Esophagus squamous epithelium (tissue), 5 donors: Measurements from ENCODE around the gene KLHDC10. TPM values are rescaled to one million over a fixed set of nuclear protein-coding genes. Genes with fewer than 3 reads are reported as not detected.

Experiments used
- DNase-seq: peaks from one replicate; lab custom pipeline; 2025; lab: John Stamatoyannopoulos, UW
- H3K27ac ChIP-seq, 4 donors: fragments of 200-600 bp; sonication (generic); one replicate each; pipeline ENCODE4 v1.5.1; 2016 to 2019; ENCODE audit warnings: mild to moderate bottlenecking in 1 of 4
- H3K27me3 ChIP-seq, 4 donors: fragments of 200-600 bp; sonication (generic); 1 replicate in 3 of 4; 2 replicates in 1 of 4; pipeline versions ENCODE4 v1.5.1 to v1.6.0; 2017 to 2021; ENCODE audit warnings: antibody characterized with exemption in 1 of 4
- H3K36me3 ChIP-seq, 3 donors: fragments of 200-600 bp; sonication (generic); one replicate each; pipeline ENCODE4 v1.5.1; 2016 to 2019
- H3K4me1 ChIP-seq, 3 donors: fragments of 200-600 bp; sonication (generic); one replicate each; pipeline ENCODE4 v1.5.1; 2017 to 2019
- H3K4me3 ChIP-seq, 4 donors: fragments of 200-600 bp; sonication (generic); 1 replicate in 3 of 4; 2 replicates in 1 of 4; pipeline ENCODE4 v1.5.1; 2016 to 2019; ENCODE audit warnings: mild to moderate bottlenecking in 2 of 4, moderate library complexity in 1 of 4
- H3K9me3 ChIP-seq, 3 donors: fragments of 200-600 bp; sonication (generic); one replicate each; pipeline ENCODE4 v1.5.1; 2016 to 2019
- CTCF ChIP-seq, 6 experiments: fragments of 450-650 bp in 4 of 6; fragments of 200-600 bp in 2 of 6; sonication (generic) in 2 of 6; IDR thresholded peaks; one replicate each; pipeline ENCODE4 v1.5.1; 2016 to 2019; ENCODE audit warnings: antibody characterized with exemption in 6 of 6, mild to moderate bottlenecking in 4 of 6, moderate library complexity in 4 of 6
- POLR2A ChIP-seq, 4 donors: fragments of 450-650 bp; IDR thresholded peaks; one replicate each; pipeline ENCODE4 v1.6.1; 2017; ENCODE audit warnings: antibody characterized with exemption in 4 of 4, mild to moderate bottlenecking in 4 of 4, moderate library complexity in 3 of 4
- WGBS, 2 donors: methylation state at CpG; one replicate each; pipeline ENCODE4 v1.1.5; 2018; 5-methylcytosine and 5-hydroxymethylcytosine counted together
- intact Hi-C: fragments of 100-400 bp; cut with DNase I; formaldehyde crosslinking; loops from one replicate; pipeline ENCODE4 v1.15.0; 2022
- total RNA-seq, 4 donors: library from RNA; depleted of rRNA; stranded (reverse); fragments of >200 nt; gene quantifications; one replicate each; pipeline ENCODE4 v1.1.0, GENCODE V29; 2016
- donor health status: DM: yes; HTN: yes; CAD: no.

The KLHDC10 gene
- total RNA-seq, 4 donors from 2014 or later = 11.9 to 17.5 (median 15.7) TPM

GRCh38 chr7:130134106-130134636 is 63.8 kb downstream of the KLHDC10 start:
- intact Hi-C loops = no loop called here
- Histone ChIP-seq H3K4me3 (no peak overlapping the region), H3K4me1 (no peaks in the 10 kb centered on the region), H3K9me3 (no peaks in the 10 kb centered on the region), H3K27ac (no peak overlapping the region), H3K27me3 (no peaks in the 10 kb centered on the region), H3K36me3 (peaks cover 9 to 89% (median 15%) of the 10 kb centered on the region in 3 donors)
- 93 to 96% methylated on average over 4 of the region's 4 CpGs for WGBS, 2 donors
- TF ChIP-seq CTCF (IDR thresholded peaks at IDR 0.05) (no peak), POLR2A (IDR thresholded peaks at IDR 0.05) (no peak)
- DNase-seq = no peak

GRCh38 chr7:130134726-130135125 is 64.4 kb downstream of the KLHDC10 start:
- Histone ChIP-seq H3K9me3 (no peaks in the 10 kb centered on the region), H3K4me3 (no peak overlapping the region), H3K4me1 (no peaks in the 10 kb centered on the region), H3K27me3 (no peaks in the 10 kb centered on the region), H3K36me3 (peaks cover 9 to 84% (median 15%) of the 10 kb centered on the region in 3 donors), H3K27ac (no peak overlapping the region)
- TF ChIP-seq CTCF (IDR thresholded peaks at IDR 0.05) (no peak), POLR2A (IDR thresholded peaks at IDR 0.05) (no peak)
- no peak for DNase-seq
- 93 to 98% methylated on average over 6 to 7 of the region's 7 CpGs for WGBS, 2 donors
- intact Hi-C loops = no loop called here

GRCh38 chr7:130135208-130136205 is 65.2 kb downstream of the KLHDC10 start:
- no peak for DNase-seq
- Histone ChIP-seq H3K9me3 (no peaks in the 10 kb centered on the region), H3K27me3 (no peaks in the 10 kb centered on the region), H3K4me1 (peaks cover 0 to 2% (median 0%) of the 10 kb centered on the region in 3 donors), H3K4me3 (no peak overlapping the region), H3K36me3 (peaks cover 6 to 76% (median 14%) of the 10 kb centered on the region in 3 donors), H3K27ac (no peak overlapping the region)
- 89 to 96% methylated on average over 9 to 10 of the region's 10 CpGs for WGBS, 2 donors
- intact Hi-C loops = no loop called here
- TF ChIP-seq POLR2A (IDR thresholded peaks at IDR 0.05) (no peak), CTCF (IDR thresholded peaks at IDR 0.05) (no peak)

GRCh38 chr7:130136579-130137167 is 66.3 kb downstream of the KLHDC10 start:
- TF ChIP-seq CTCF (IDR thresholded peaks at IDR 0.05) (no peak), POLR2A (IDR thresholded peaks at IDR 0.05) (no peak)
- 85 to 100% methylated on average over 1 of the region's 1 CpG for WGBS, 2 donors
- peaks cover 2 to 13% (median 5%) of the 10 kb centered on the region in 3 donors for H3K4me1 ChIP-seq
- intact Hi-C loops = no loop called here
- no peak overlapping the region for H3K4me3 ChIP-seq
- H3K27me3 ChIP-seq = no peaks in the 10 kb centered on the region
- no peak for DNase-seq
- no peaks in the 10 kb centered on the region for H3K9me3 ChIP-seq
- H3K27ac ChIP-seq = no peak overlapping the region
- H3K36me3 ChIP-seq = peaks cover 0 to 64% (median 7%) of the 10 kb centered on the region in 3 donors
